NK-92 (cell line): ENCODE data around the gene IL1RAP.

ENCODE experiments used
- DNase-seq: peaks from one replicate; lab custom pipeline; 2025; ENCODE audit not compliant: unreplicated experiment; lab: John Stamatoyannopoulos, UW

IL1RAP gene

GRCh38 chr3:190539526-190539925 lies 25.6 kb downstream of the IL1RAP start:
- DNase-seq: no peak

GRCh38 chr3:190541008-190541407 lies 27.1 kb downstream of the IL1RAP start:
- DNase-seq: no peak

- DNase-seq: no peak
Measured at GRCh38 chr3:190541560-190541959, 27.7 kb downstream of the IL1RAP start.

- DNase-seq: no peak
Measured at GRCh38 chr3:190542846-190543245, 29.0 kb downstream of the IL1RAP start.

GRCh38 chr3:190543671-190544070 lies 29.8 kb downstream of the IL1RAP start:
- no peak for DNase-seq

- DNase-seq: no peak
Measured at GRCh38 chr3:190545191-190545590, 31.3 kb downstream of the IL1RAP start.

GRCh38 chr3:190546881-190547510 lies 33.1 kb downstream of the IL1RAP start:
- DNase-seq: no peak

GRCh38 chr3:190548031-190548656 lies 34.3 kb downstream of the IL1RAP start:
- no peak for DNase-seq

- DNase-seq: no peak
Measured at GRCh38 chr3:190552021-190552420, 38.1 kb downstream of the IL1RAP start.

- no peak for DNase-seq
Measured at GRCh38 chr3:190552969-190553759, 39.3 kb downstream of the IL1RAP start.

- DNase-seq: no peak
Measured at GRCh38 chr3:190554197-190554596, 40.3 kb downstream of the IL1RAP start.

GRCh38 chr3:190556351-190556750 lies 42.5 kb downstream of the IL1RAP start:
- no peak for DNase-seq

GRCh38 chr3:190557296-190557695 lies 43.4 kb downstream of the IL1RAP start:
- no peak for DNase-seq

GRCh38 chr3:190558316-190558715 lies 44.4 kb downstream of the IL1RAP start:
- DNase-seq: no peak

GRCh38 chr3:190558796-190559195 lies 44.9 kb downstream of the IL1RAP start:
- no peak for DNase-seq

- DNase-seq: no peak
Measured at GRCh38 chr3:190560013-190560895, 46.4 kb downstream of the IL1RAP start.

- DNase-seq: no peak
Measured at GRCh38 chr3:190562866-190563510, 49.1 kb downstream of the IL1RAP start.

GRCh38 chr3:190564175-190564574 lies 50.3 kb downstream of the IL1RAP start:
- no peak for DNase-seq

GRCh38 chr3:190566043-190566933 lies 52.4 kb downstream of the IL1RAP start:
- no peak for DNase-seq

- DNase-seq: no peak
Measured at GRCh38 chr3:190568036-190568435, 54.2 kb downstream of the IL1RAP start.
